Measurements from ENCODE around the gene C21orf91. TPM values are rescaled to one million over a fixed set of nuclear protein-coding genes. Genes with fewer than 3 reads are reported as not detected.

Gene C21orf91
- total and polyA plus RNA-seq, 9 of the 15 experiments (the other 6 are each of a cell fraction or from before 2014, with no cell fraction given): 3.9 to 14.1 (median 12.1) TPM

- no peaks in the 10 kb centered on the region for H3K27me3 ChIP-seq (ENCODE audit: control insufficient read depth in 2 of 2, insufficient read depth in 2 of 2, low read length in 2 of 2)
- CTCF ChIA-PET (ENCODE audit: low intra/inter-chr PET ratio): no interaction called here
Measured at GRCh38 chr21:17866590-17866989, 47.4 kb upstream of the C21orf91 start.

More at GRCh38 chr21:17866590-17866989, 47.4 kb upstream of the C21orf91 start:
- DNase-seq (ENCODE audit: extremely low read depth in 1 of 4, low spot score in 3 of 4) (no peak), ATAC-seq (no peak), FAIRE-seq (no peak)
- POLR2A ChIA-PET: no interaction called here
- in situ Hi-C loops (cut with MboI): no loop called here
- H2AFZ ChIP-seq (ENCODE audit: low read depth, low read length): no peak overlapping the region
- TF ChIP-seq SETDB1 (IDR thresholded peaks at IDR 0.05; ENCODE audit: low read length): no peak
- TF ChIP-seq ERF (CRISPR knock-in tag; IDR thresholded peaks at IDR 0.05): no peak
- no peak for TF ChIP-seq RBM22 (IDR thresholded peaks at IDR 0.05; ENCODE audit: low read depth, low read length, poor library complexity, severe bottlenecking)
- no peak for TF ChIP-seq HMGXB4 (CRISPR knock-in tag; IDR thresholded peaks at IDR 0.05)
- TF ChIP-seq CEBPG (CRISPR knock-in tag; IDR thresholded peaks at IDR 0.05): no peak
- TF ChIP-seq CEBPG (tag; conservative IDR thresholded peaks at IDR 0.05 in 1 of 2, IDR thresholded peaks at IDR 0.05 in 1 of 2): no peak
- TF ChIP-seq KAT2B (IDR thresholded peaks at IDR 0.05; ENCODE audit: low read depth, low read length): no peak
- no peak for TF ChIP-seq PHTF2 (CRISPR knock-in tag; IDR thresholded peaks at IDR 0.05)
- no peak for TF ChIP-seq NFIC (IDR thresholded peaks at IDR 0.05)
- no peak for TF ChIP-seq ZFP36 (IDR thresholded peaks at IDR 0.05; ENCODE audit: low read depth, low read length, partially characterized antibody)
- no peak for TF ChIP-seq SAFB (IDR thresholded peaks at IDR 0.05; ENCODE audit: borderline replicate concordance, low read depth, low read length)
- no peak for TF ChIP-seq HCFC1 (IDR thresholded peaks at IDR 0.05; ENCODE audit: low read depth, low read length)
- no peak for TF ChIP-seq YBX1 (IDR thresholded peaks at IDR 0.05)
- no peak for TF ChIP-seq ZNF324 (CRISPR knock-in tag; IDR thresholded peaks at IDR 0.05)
- TF ChIP-seq ZNF780A (CRISPR knock-in tag; IDR thresholded peaks at IDR 0.05): no peak
- no peak for TF ChIP-seq GATAD2B (IDR thresholded peaks at IDR 0.05; ENCODE audit: borderline replicate concordance)
- no peak overlapping the region for H3K4me2 ChIP-seq (ENCODE audit: insufficient read depth, low read length)
- no peaks in the 10 kb centered on the region for H3K9me1 ChIP-seq (ENCODE audit: control insufficient read depth, insufficient read depth, low read length)
- 0% methylated on average over 2 of the region's 2 CpGs for WGBS (ENCODE audit: insufficient coverage, low coverage, missing lambda C conversion rate)
- no peak overlapping the region for H3K27ac ChIP-seq (ENCODE audit: extremely low read depth, low read depth, low read length)
- H4K20me1 ChIP-seq (replicated peaks; ENCODE audit: control insufficient read depth, insufficient read depth, low read length): no peaks in the 10 kb centered on the region
- no peaks in the 10 kb centered on the region for H3K79me2 ChIP-seq (ENCODE audit: control insufficient read depth, insufficient read depth, low read length)
- no peaks in the 10 kb centered on the region for H3K36me3 ChIP-seq (ENCODE audit: control insufficient read depth, insufficient read depth, low read length)
- H3K9ac ChIP-seq (ENCODE audit: insufficient read depth in 1 of 2, low read depth in 2 of 2, low read length in 2 of 2): no peak overlapping the region
- H3K9me3 ChIP-seq (replicated peaks; ENCODE audit: control insufficient read depth, insufficient read depth, low read depth, low read length): no peaks in the 10 kb centered on the region
- H3K4me3 ChIP-seq: no peak overlapping the region
- H3K4me1 ChIP-seq (replicated peaks in 1 of 2; ENCODE audit: control insufficient read depth in 2 of 2, insufficient read depth in 2 of 2, low read length in 2 of 2): no peaks in the 10 kb centered on the region
- no TSS peak for BruUV-seq (replicated peaks)
- intact Hi-C loops (cut with micrococcal nuclease): no loop called here
